ENCODE data around the gene CLBA1. TPM values are rescaled to one million over a fixed set of nuclear protein-coding genes. Genes with fewer than 3 reads are reported as not detected.

Gene CLBA1
- total and polyA plus RNA-seq, 2 experiments from 2014 or later: 7.7 to 10.4 TPM

DNA sequence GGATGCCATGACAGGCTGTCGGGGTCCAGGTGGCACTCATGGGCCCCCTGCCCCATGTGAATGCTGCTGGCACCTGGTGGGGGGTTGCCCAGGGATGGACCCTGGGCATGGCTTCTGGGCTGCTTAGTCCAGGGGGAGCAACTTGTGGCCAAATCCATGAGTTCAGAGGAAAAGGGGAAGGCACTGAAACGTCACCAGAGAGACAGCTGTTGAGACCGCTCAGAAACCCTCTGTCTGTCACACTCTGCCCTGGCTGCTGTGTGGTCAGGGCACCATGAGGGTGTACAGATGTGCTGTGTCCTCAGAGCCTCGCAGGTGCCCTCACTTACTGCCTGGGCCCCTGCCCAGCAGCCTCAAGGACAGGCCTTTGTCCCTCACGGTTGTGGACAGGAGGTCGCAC is 9.4 kb downstream of the CLBA1 start:
- H3K9me2 ChIP-seq (ENCODE audit: insufficient read depth): no peaks in the 10 kb centered on the region
- H3K4me2 ChIP-seq (ENCODE audit: unreplicated experiment): no peak overlapping the region
- no peaks in the 10 kb centered on the region for H3K9me3 ChIP-seq (ENCODE audit: low read depth)
- H3K27me3 ChIP-seq (replicated peaks; ENCODE audit: insufficient read depth): no peaks in the 10 kb centered on the region
- H3F3A ChIP-seq (ENCODE audit: insufficient read depth): no peaks in the 10 kb centered on the region
- DNase-seq: no peak
- no peak overlapping the region for H3K27ac ChIP-seq
- peaks cover 4% of the 10 kb centered on the region; the same call in 1 of the 2 replicates for H3K36me3 ChIP-seq (ENCODE audit: low read depth)
- H4K20me1 ChIP-seq (ENCODE audit: insufficient read depth): no peaks in the 10 kb centered on the region
- no peak overlapping the region for H2AFZ ChIP-seq
- H3K9ac ChIP-seq: no peak overlapping the region
- H3K4me3 ChIP-seq: no peak overlapping the region
- in situ Hi-C loops (cut with MboI): no loop called here
- no peaks in the 10 kb centered on the region for H3K79me2 ChIP-seq (ENCODE audit: insufficient read depth)
- 93 to 96% methylated on average over 6 of the region's 6 CpGs for WGBS, 2 experiments (ENCODE audit: low coverage in 1 of 2, low lambda C conversion rate in 2 of 2, missing lambda C conversion rate in 2 of 2)
- TF ChIP-seq EZH2 (IDR thresholded peaks at IDR 0.05; ENCODE audit: insufficient read depth, poor library complexity, severe bottlenecking): no peak
- TF ChIP-seq EZH2phosphoT487 (IDR thresholded peaks at IDR 0.05; ENCODE audit: insufficient read depth, low read depth): no peak
- H3K4me1 ChIP-seq (ENCODE audit: insufficient read depth): no peaks in the 10 kb centered on the region

DNA sequence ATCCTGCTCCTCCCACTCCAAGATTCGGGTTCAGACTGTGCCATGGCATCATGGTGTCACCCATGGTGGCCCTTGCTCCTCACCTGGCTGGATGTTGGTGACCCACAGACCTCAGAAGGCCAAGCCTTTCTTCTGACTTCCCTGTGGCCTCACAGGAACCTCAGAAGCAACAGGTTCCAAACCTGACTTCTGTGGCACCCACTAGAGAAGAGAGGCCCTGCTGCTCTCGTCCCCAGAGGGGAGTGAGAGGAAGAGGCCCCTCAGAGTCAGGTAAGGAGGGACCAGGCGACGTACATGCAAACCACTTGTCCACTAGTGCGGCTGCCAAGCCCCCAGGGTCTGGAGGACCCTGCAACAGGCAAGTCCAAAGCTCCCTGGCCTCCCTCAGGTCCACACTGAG is 10.4 kb downstream of the CLBA1 start:
- no peak for DNase-seq
- Histone ChIP-seq H3K79me2 (ENCODE audit: insufficient read depth) (no peaks in the 10 kb centered on the region), H2AFZ (no peak overlapping the region), H3K9me2 (ENCODE audit: insufficient read depth) (no peaks in the 10 kb centered on the region), H3K4me3 (no peak overlapping the region), H3K9ac (no peak overlapping the region), H3K4me1 (ENCODE audit: insufficient read depth) (no peaks in the 10 kb centered on the region), H3F3A (ENCODE audit: insufficient read depth) (no peaks in the 10 kb centered on the region), H3K4me2 (ENCODE audit: unreplicated experiment) (no peak overlapping the region), H4K20me1 (ENCODE audit: insufficient read depth) (no peaks in the 10 kb centered on the region), H3K9me3 (ENCODE audit: low read depth) (no peaks in the 10 kb centered on the region), H3K27me3 (replicated peaks; ENCODE audit: insufficient read depth) (no peaks in the 10 kb centered on the region), H3K36me3 (ENCODE audit: low read depth) (peaks cover 4% of the 10 kb centered on the region; the same call in 1 of the 2 replicates), H3K27ac (no peak overlapping the region)
- TF ChIP-seq EZH2 (IDR thresholded peaks at IDR 0.05; ENCODE audit: insufficient read depth, poor library complexity, severe bottlenecking): no peak
- TF ChIP-seq EZH2phosphoT487 (IDR thresholded peaks at IDR 0.05; ENCODE audit: insufficient read depth, low read depth): no peak
- WGBS, 2 experiments (ENCODE audit: low coverage in 1 of 2, low lambda C conversion rate in 2 of 2, missing lambda C conversion rate in 2 of 2): 77 to 78% methylated on average over 5 of the region's 5 CpGs
- in situ Hi-C loops (cut with MboI): no loop called here

DNA sequence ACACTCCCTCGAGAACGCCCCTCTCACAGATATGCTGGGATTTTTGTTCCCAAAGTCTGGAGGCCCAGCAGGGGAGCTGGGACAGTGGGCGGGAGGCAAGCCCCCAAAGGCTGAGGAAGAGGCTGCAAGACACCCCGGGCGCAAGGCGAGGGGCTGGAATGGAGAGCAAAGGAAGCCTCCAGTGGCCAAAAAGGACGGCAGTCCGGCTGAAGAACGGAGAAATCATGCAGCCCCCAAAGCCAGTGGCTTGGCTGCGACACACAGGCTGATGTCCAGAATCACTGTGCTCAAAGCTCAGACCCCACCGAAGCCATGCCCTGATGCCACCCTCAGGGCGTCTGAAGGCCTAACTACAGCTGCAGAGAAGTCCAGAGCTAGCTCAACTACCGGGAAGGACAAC is 10.9 kb downstream of the CLBA1 start:
- H4K20me1 ChIP-seq (ENCODE audit: insufficient read depth): no peaks in the 10 kb centered on the region
- H3K9me2 ChIP-seq (ENCODE audit: insufficient read depth): no peaks in the 10 kb centered on the region
- in situ Hi-C loops (cut with MboI): no loop called here
- no peaks in the 10 kb centered on the region for H3K79me2 ChIP-seq (ENCODE audit: insufficient read depth)
- TF ChIP-seq EZH2 (IDR thresholded peaks at IDR 0.05; ENCODE audit: insufficient read depth, poor library complexity, severe bottlenecking) (no peak), EZH2phosphoT487 (IDR thresholded peaks at IDR 0.05; ENCODE audit: insufficient read depth, low read depth) (no peak)
- H3K4me3 ChIP-seq: no peak overlapping the region
- DNase-seq: no peak
- H3K27me3 ChIP-seq (replicated peaks; ENCODE audit: insufficient read depth): no peaks in the 10 kb centered on the region
- whole genome bisulfite sequencing, 2 experiments (ENCODE audit: low coverage in 1 of 2, low lambda C conversion rate in 2 of 2, missing lambda C conversion rate in 2 of 2): 89 to 96% methylated on average over 13 of the region's 13 CpGs
- no peaks in the 10 kb centered on the region for H3K9me3 ChIP-seq (ENCODE audit: low read depth)
- H3K36me3 ChIP-seq (ENCODE audit: low read depth): peaks cover 4% of the 10 kb centered on the region; the same call in 1 of the 2 replicates
- no peaks in the 10 kb centered on the region for H3F3A ChIP-seq (ENCODE audit: insufficient read depth)
- H3K9ac ChIP-seq: no peak overlapping the region
- H3K4me1 ChIP-seq (ENCODE audit: insufficient read depth): no peaks in the 10 kb centered on the region
- H3K27ac ChIP-seq: no peak overlapping the region
- no peak overlapping the region for H3K4me2 ChIP-seq (ENCODE audit: unreplicated experiment)
- no peak overlapping the region for H2AFZ ChIP-seq

DNA sequence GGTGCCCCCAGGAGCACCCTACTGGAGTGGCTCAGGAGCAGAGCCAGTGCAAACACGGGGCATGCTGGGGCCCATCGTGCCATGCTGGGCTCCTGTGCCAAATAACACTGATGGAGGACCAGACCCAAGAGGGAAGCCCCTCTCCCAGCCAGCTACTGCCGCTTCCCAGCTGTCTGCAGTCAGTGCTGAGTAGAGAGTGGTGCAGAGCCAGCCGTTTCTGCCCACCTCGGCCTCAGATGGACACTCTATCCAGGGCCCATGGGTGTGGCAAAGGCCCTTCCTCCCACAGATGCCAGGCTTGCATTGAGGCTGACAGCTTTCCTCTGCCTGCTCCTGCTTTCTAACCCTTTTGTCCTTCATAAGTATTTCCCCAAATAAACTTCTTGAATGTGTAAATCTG is 13.2 kb downstream of the CLBA1 start:
- no peak overlapping the region for H3K27ac ChIP-seq
- TF ChIP-seq EZH2phosphoT487 (IDR thresholded peaks at IDR 0.05; ENCODE audit: insufficient read depth, low read depth) (no peak), EZH2 (IDR thresholded peaks at IDR 0.05; ENCODE audit: insufficient read depth, poor library complexity, severe bottlenecking) (no peak)
- WGBS, 2 experiments (ENCODE audit: low coverage in 1 of 2, low lambda C conversion rate in 2 of 2, missing lambda C conversion rate in 2 of 2): 96 to 98% methylated on average over 5 of the region's 5 CpGs
- no peak overlapping the region for H3K9ac ChIP-seq
- in situ Hi-C loops (cut with MboI): no loop called here
- no peaks in the 10 kb centered on the region for H3F3A ChIP-seq (ENCODE audit: insufficient read depth)
- no peaks in the 10 kb centered on the region for H3K9me2 ChIP-seq (ENCODE audit: insufficient read depth)
- no peak overlapping the region for H2AFZ ChIP-seq
- peaks cover 4% of the 10 kb centered on the region; the same call in 1 of the 2 replicates for H3K36me3 ChIP-seq (ENCODE audit: low read depth)
- no peak for DNase-seq
- H3K4me1 ChIP-seq (ENCODE audit: insufficient read depth): no peaks in the 10 kb centered on the region
- no peak overlapping the region for H3K4me2 ChIP-seq (ENCODE audit: unreplicated experiment)
- H3K9me3 ChIP-seq (ENCODE audit: low read depth): no peaks in the 10 kb centered on the region
- H3K79me2 ChIP-seq (ENCODE audit: insufficient read depth): no peaks in the 10 kb centered on the region
- no peak overlapping the region for H3K4me3 ChIP-seq
- no peaks in the 10 kb centered on the region for H4K20me1 ChIP-seq (ENCODE audit: insufficient read depth)
- H3K27me3 ChIP-seq (replicated peaks; ENCODE audit: insufficient read depth): no peaks in the 10 kb centered on the region

DNA sequence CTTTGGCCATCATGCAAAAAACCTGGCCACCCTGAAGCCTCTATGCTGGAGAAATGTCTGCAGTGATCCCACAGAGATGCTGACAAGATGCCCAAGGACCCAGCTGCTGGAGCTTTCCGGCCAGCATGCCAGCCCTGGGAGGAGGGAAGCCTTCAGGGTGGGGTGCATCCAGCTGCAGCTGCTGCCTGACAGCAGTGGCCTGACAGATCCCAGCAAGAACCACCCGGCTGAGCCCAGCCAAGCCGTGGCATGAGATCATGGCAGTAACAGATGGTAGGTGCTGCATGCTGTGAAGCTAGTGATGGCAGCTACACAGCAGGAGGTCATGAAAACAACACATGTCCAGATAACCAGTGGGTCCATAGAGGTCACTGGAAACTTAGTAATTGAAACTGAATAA is 13.8 kb downstream of the CLBA1 start:
- no peaks in the 10 kb centered on the region for H3K9me2 ChIP-seq (ENCODE audit: insufficient read depth)
- H3K4me2 ChIP-seq (ENCODE audit: unreplicated experiment): no peak overlapping the region
- H3K4me3 ChIP-seq: no peak overlapping the region
- H3K36me3 ChIP-seq (ENCODE audit: low read depth): peaks cover 4% of the 10 kb centered on the region; the same call in 1 of the 2 replicates
- TF ChIP-seq EZH2 (IDR thresholded peaks at IDR 0.05; ENCODE audit: insufficient read depth, poor library complexity, severe bottlenecking) (no peak), EZH2phosphoT487 (IDR thresholded peaks at IDR 0.05; ENCODE audit: insufficient read depth, low read depth) (no peak)
- H3K79me2 ChIP-seq (ENCODE audit: insufficient read depth): no peaks in the 10 kb centered on the region
- H3K9me3 ChIP-seq (ENCODE audit: low read depth): no peaks in the 10 kb centered on the region
- in situ Hi-C loops (cut with MboI): no loop called here
- no peaks in the 10 kb centered on the region for H3K4me1 ChIP-seq (ENCODE audit: insufficient read depth)
- no peak overlapping the region for H2AFZ ChIP-seq
- no peak overlapping the region for H3K9ac ChIP-seq
- DNase-seq: no peak
- no peaks in the 10 kb centered on the region for H3F3A ChIP-seq (ENCODE audit: insufficient read depth)
- H3K27me3 ChIP-seq (replicated peaks; ENCODE audit: insufficient read depth): no peaks in the 10 kb centered on the region
- WGBS, 2 experiments (ENCODE audit: low coverage in 1 of 2, low lambda C conversion rate in 2 of 2, missing lambda C conversion rate in 2 of 2): 97 to 98% methylated on average over 3 of the region's 3 CpGs
- H3K27ac ChIP-seq: no peak overlapping the region
- no peaks in the 10 kb centered on the region for H4K20me1 ChIP-seq (ENCODE audit: insufficient read depth)

Data from GM23248 (cell line).